Skeletal muscle cell (primary cell): Measurements from ENCODE around the gene ARHGEF7.

ENCODE experiments used
- DNase-seq: peaks from one replicate; pipeline ENCODE4 v3.0.0-alpha.2; 2010; ENCODE audit warnings: low read depth
- H3K4me3 ChIP-seq: 2 replicates; pipeline ENCODE4 v1.5.1; 2011; ENCODE audit warnings: low read depth, mild to moderate bottlenecking, control low read depth, low read length, moderate library complexity

Gene ARHGEF7

GRCh38 chr13:111312944-111313590 is 198.0 kb downstream of the ARHGEF7 start:
- no peak for DNase-seq
- H3K4me3 ChIP-seq = no peak overlapping the region

DNA sequence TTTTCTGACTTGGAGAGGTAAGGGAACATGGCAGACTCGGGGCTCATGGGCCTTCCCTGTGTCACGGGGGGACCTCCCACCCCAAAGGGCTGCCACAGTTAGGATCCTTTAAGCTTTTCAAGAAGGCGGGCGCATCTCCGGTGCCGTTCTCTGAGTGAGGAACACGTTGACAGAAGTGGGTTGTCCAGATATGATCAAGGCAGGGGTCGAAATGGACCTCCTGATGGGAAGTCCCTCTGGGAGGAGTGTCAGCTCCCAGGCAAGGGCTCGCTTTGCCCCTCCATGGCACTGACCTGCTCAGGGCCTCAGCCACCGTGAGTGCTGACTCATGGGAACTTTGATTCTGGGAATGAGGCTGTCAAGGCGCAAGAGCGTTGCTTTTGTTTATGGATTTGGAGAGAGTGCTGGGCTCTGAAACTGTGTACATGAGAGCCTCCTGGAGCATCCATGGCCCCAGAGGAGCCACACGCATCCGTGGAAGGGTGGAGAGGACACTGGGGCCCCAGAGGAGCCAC is 198.9 kb downstream of the ARHGEF7 start:
- DNase-seq = no peak
- H3K4me3 ChIP-seq = no peak overlapping the region

DNA sequence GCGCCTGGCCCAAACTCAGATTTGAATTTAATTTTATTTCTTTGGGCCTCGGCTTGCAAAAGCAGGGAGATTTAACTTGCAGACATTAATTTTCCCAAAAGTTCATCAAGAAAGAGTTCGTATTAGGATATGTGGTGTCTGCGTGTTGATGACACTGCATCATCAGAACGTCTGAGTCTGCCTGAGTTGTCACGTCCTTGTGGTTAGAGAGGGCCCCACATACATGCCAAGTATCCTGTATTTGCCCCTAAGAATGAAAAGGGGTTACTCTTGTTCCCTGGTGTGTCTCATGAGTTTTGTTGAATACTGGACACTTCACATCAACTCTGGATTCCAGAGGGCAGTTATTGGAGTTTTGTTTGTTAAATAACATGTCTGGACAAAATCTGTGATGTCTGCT is 199.7 kb downstream of the ARHGEF7 start:
- H3K4me3 ChIP-seq = no peak overlapping the region
- peak; percentile 6 for DNase-seq

DNA sequence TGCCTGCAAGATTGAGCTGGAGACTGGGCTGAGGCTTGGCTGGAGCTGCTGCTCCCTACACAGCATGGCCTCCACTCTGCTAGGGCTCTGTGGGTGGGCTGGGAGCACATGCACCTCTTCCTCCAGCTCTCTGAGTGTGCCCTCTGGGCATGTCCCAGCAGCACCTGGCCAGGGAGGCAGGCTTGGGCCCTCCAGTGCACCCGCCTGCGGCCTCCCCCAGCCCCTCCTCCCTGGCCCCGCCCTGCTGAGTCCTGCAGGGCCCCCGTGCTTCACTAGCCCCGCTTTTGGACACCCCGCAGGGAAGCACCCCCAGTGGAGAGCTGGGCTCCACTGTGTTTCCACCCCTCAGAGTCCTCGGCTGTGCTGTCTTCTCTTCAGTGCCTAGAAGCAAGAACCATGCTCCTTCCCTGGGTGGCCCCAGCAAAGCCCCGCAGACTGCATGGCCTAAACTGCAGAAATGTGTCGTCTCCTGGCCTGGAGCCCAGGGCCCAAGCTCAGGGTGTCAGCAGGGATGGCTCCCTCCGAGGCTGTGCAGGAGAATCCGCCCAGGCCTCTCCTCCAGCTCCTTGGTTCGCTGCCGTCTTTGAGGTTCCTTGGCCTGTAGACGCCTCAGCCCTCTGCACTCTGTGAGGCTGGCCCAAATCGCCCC is 200.4 kb downstream of the ARHGEF7 start:
- no peak for DNase-seq
- H3K4me3 ChIP-seq = no peak overlapping the region

DNA sequence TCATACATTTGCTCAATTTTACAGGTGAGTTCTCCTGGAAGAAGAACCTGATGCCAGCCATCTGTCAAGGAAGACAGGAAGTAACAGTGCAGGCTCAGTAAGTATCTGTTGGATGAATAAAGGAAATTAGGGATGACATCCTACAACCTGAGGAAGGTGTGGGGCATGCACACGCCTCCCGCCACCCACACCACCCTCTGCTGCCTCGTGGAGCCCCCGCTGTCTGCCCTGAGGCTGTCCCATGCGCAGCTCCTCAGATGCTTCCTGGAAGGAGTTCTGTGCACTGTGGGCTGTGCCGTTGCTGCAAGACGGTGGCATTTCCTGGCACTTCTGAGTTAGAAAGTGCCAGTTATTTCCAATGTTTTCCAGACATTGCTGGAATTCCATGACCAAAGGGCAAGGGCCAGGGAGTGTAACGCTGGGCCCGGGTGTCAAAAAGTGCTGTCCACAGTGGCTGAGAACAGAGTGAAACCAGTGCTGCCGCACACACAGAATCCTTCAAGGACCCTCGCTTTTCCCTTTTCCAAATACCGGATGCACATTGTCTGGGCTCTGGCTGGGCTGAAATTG is 201.1 kb downstream of the ARHGEF7 start:
- H3K4me3 ChIP-seq = no peak overlapping the region
- no peak for DNase-seq

GRCh38 chr13:111317042-111317550 is 202.0 kb downstream of the ARHGEF7 start:
- no peak overlapping the region for H3K4me3 ChIP-seq
- DNase-seq = no peak

DNA sequence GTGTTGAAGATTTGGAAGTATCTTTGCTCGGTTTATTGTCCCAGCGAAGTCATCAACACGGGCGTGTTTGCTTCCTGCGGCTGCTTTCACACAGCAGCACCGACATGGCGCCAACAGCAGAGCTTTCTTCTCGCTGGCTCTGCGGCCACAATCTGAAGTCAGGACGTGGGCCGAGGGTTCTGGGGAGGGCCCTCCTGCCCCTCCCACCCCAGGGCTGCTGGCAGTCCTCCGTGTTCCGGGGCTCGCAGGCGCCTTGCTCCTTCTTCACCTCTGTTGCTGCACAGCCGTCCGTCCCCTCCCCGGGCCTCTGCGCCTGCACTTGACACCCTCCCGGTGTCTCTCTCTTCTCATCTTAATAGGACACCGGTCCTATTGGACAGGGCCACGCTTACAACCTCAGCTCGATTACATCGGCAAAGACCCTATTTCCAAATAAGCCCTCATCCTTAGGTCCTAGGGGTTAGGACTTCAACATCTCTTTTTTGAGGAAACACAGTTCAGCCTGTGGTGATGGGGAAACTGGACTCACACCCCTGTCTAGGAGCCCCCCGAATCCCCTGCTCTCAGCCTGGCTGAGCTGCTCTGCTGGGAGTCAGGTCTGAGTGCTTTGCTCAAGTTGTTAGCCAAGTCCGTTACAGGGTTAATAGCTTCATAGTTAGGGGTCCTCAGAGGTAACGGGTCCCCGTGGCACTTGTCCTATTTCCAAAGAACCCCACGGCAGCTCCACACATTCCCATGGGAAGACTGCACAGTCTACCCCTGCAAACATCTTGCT is 202.6 kb downstream of the ARHGEF7 start:
- no peak overlapping the region for H3K4me3 ChIP-seq
- DNase-seq = no peak

- no peak overlapping the region for H3K4me3 ChIP-seq
- DNase-seq = no peak
These were observed 203.3 kb downstream of the ARHGEF7 start for GRCh38 chr13:111318386-111318785.

- no peak for DNase-seq
- H3K4me3 ChIP-seq = no peak overlapping the region
These were observed 204.4 kb downstream of the ARHGEF7 start for GRCh38 chr13:111319521-111319920.

- no peak for DNase-seq
- H3K4me3 ChIP-seq = no peak within 1 kb of the TSS
These were observed 205.1 kb downstream of the ARHGEF7 start, which contains the start of gene TEX29 for GRCh38 chr13:111319998-111320911. Gene TEX29 (plus strand): TSS chr13:111320642. CDS start chr13:111320891, 249 bp downstream.

- DNase-seq = no peak
- no peak overlapping the region for H3K4me3 ChIP-seq
These were observed 207.1 kb downstream of the ARHGEF7 start for GRCh38 chr13:111322001-111322915.

DNA sequence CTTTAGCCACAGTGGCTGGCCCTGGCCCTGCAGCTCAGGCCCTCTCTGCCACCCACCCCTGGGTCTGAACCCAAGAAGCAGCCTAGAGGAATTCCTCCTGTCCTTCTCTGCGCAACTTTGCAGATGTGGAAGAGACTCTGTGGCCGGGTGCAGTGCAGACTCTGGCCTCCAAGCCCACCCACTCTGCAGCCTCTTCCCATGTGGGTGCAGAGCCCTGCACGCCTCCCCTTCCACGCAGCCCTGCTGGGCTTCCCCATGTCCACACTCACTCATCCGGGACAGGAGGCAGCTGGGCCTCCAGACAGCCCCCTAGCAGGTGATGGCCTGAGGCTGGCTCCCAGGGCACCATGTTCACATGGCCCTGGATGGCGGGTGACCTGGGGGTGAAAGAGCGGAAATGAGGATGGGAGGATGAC is 207.8 kb downstream of the ARHGEF7 start:
- DNase-seq = no peak

GRCh38 chr13:111323549-111323948 is 208.4 kb downstream of the ARHGEF7 start:
- no peak for DNase-seq

More for the DNA sequence above, 207.8 kb downstream of the ARHGEF7 start:
- H3K4me3 ChIP-seq = no peak overlapping the region

DNA sequence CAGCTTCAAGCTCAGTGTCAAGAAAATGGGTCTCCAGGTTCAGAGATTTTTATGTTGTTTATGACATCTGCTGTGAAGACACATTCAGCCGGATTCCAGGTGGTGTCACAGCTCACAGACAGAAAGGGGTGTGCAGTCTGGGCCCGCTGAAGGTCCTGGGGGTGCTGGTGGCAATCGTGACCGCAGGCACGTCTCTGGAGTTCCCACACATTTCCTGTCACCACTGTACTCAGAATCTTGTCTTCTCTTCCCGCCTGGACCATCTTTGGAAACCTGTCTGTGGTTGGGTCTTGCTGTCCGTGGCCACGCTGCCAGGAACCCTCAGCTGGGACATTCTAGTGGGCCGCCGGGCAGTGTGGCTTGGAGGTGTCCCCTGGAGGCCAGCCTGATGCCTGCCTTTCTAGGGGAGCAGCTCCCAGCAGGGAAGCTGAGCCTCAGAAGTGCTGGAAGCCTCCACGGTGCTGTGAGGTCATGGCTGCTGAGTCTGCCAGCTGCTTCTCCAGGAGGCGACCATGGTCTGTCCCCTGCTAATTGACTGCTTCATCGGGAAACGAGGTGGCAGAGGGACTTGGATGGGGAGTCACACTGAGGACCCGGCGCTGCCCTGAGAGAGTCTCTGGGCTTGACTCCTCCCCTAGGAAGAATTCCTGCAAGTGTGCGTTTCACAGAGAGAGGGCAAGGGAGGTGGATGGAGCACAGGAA is 209.0 kb downstream of the ARHGEF7 start:
- DNase-seq = no peak
- H3K4me3 ChIP-seq = no peak overlapping the region

More at GRCh38 chr13:111323549-111323948, 208.4 kb downstream of the ARHGEF7 start:
- no peak overlapping the region for H3K4me3 ChIP-seq

- no peak for DNase-seq
- H3K4me3 ChIP-seq = no peak overlapping the region
These were observed 209.6 kb downstream of the ARHGEF7 start for GRCh38 chr13:111324736-111325135.

DNA sequence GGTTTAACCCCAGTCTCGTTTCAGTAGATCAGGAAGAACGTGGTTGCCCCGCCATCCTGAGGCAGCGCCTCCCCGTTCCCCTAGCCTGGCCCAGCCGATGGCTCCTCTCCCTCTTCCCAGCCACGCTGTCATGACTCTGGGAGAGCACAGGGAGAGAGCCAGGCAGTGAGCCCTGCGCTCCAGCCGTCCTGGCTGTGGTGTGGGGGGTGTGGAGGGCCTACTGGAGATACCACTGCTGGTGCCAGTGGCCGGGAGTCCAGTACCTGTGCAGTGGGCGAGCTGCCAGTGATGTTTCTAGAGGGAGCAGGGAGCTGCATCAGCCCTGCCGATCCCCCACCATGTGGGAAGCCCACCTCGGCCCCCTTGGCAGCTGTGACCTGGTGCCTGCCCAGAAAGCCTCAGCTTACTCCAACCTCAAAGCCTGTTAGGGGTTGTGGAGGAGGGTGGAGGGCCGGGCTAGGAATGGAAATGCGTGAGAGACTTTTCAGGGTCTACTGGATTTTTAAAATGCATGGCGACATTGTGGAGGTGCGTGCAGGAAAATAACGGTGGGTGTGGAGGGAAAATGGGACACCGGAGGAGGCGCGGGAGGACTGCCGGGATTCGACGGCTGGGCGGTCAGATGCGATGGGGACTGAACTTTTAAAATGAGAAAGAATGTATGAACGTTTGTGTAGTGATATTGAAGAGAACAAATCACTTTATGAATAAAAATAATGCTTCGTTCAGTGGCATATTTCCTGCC is 210.2 kb downstream of the ARHGEF7 start:
- no peak for DNase-seq

More for the DNA sequence above, 210.2 kb downstream of the ARHGEF7 start:
- no peak overlapping the region for H3K4me3 ChIP-seq
